ENCODE results near the gene NCF2.

NCF2 gene

DNA sequence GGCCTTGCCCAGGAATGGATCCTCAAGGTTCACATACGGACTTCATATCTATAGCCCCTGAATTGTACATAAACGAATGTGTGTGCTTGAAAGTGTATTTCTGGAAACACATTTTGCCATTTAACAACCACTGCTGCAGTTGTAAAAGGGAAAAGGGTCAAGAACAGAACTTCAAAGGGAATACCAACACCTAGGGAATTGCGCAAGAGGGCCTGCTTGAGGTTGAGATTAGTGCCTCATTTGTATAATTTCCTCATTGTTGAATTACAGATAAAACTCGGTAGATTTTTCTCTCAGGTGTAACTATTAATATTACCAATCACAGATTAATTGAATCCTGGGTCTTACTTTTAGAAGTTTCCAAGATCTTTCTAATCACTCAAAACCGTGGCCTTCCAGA, 6.1 kb downstream of the NCF2 start:
- no peak for DNase-seq (ENCODE audit: low read depth)

DNA sequence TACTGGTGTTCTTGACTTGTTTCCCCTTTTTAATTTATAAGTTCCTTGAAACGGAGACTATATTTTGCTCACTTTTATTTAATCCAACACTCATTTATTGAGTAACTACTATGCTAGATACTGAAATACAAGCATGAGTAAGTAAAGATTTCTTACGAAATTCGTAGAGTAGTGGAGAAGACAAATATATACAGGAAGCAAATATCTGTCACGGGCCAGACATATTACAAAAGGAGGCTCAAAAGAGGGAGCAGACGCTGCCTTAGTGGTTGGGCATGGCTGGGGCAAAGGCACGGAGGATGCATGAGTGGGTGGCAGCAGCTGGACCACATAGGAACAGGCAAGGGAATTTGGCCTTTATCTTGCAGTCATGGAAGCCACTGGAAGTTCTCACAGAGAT, 6.8 kb downstream of the NCF2 start:
- no peak for DNase-seq (ENCODE audit: low read depth)

DNA sequence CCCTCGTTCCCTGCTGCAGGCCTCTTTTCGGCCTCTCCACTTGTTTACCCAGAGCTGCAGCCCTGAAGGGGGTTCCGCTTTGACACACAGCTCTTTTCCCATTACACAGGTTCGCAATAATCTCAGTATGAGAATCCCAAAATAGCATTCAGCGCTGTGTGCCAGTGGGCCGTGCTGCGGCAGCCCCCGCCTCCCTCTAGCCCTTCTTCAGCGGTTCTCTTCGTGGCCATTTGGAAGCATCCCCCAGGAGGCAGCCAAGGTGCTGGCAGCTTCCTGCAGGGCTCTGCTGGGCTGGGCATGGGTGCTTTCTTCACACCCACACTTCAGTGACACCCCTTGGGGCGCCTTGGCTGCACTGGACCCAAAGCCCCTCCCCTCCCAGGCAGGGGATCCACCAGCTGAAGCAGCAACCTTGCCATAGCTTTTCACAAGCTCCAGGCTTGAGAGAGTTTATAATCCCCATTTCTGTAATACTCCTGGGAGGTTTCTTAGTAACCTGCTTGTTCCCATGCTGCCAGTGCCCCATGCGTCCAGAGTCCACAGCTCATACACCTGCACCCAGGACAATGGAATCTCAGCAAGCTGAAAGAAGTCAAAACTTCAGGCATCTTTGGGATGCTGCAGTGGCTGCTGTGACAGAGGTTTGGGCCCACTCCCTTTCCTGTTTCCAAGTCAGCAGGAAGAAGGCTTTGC, 8.1 kb downstream of the NCF2 start:
- no peak for DNase-seq (ENCODE audit: low read depth)

DNA sequence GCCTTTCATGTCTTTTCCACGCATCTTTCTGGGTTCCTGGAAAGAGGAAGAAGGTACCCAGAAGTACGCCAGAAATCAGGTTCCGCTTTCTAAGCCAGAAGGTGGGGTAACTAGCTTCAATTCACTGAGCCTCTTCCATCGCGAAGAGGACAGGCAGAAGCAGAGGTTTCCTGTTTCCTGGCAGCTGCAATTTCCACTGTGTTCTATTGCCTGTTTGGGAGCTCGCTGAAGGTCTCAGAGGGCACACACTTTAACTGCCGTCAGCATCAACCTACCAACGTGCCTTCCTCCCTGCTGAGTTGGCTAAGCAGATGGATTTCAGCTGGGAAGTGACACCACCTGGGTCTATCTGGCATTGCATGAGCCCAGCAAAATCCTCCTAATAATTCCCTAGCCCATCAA, 10.0 kb downstream of the NCF2 start:
- DNase-seq (ENCODE audit: low read depth) = no peak

DNA sequence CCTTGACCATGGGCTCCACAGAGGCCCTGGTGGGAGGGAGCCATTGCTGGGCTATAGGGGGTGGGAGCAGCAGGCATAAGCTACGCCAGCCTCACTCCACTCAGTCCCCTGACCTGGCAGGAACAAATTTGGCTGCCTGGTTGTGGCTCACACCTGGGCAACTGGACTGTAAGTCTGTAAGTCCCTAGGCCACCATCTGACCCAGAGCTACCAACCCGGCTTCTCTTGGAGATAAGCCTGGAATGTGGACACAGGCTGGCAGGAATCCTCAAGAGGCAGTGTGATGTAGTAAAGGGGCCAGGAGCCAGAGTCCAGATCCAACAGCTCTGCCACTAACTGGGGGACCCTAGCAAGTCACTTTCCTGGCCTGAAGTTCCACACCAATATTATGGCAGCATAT, 11.4 kb downstream of the NCF2 start:
- no peak for DNase-seq (ENCODE audit: low read depth)

DNA sequence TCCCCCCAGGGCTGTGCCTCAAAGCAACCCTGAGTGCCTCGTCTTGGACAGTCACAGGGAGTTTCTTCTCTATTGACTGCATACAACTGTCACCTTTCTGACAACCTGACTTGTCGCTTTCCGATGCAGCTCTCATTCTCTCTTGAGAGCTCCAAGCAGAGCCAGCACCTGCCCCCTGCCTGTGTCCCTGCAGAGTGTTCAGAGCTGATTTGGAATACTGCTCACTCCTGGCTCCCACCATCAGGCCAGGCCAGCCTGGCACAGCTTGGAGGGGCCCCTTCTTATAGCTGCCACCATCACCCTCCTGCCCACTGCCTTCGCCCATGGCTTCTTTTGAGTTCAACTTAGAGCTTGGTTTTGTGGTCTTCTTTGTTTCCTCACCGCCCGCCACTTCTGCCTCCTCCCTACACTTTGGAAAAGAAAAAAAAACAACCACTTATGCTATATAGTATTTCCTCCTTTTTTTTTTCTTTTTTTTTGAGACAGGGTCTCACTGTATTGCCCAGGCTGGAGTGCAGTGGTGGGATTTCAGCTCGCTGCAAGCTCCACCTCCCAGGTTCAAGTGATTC, 12.3 kb downstream of the NCF2 start:
- no peak for DNase-seq (ENCODE audit: low read depth)

DNA sequence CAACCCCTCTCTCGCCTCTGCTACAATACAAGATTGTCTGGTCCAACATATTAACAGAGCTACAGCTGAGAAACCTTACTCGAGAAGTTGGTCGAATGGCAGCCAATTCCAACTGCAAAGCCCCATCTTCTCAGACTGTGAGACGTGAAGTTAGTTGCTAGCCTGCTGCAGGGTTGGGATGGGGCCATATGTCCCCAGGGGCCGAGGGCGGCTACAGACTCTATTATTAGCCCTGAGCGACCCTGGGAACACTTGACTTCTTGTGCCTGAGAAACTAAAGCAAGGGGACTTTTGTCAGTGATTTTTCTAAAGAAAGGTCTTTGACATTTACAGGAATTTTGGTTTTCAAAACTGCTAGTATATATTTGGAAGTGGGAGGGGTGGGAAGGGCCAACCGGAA, 13.7 kb downstream of the NCF2 start:
- DNase-seq (ENCODE audit: low read depth) = no peak

DNA sequence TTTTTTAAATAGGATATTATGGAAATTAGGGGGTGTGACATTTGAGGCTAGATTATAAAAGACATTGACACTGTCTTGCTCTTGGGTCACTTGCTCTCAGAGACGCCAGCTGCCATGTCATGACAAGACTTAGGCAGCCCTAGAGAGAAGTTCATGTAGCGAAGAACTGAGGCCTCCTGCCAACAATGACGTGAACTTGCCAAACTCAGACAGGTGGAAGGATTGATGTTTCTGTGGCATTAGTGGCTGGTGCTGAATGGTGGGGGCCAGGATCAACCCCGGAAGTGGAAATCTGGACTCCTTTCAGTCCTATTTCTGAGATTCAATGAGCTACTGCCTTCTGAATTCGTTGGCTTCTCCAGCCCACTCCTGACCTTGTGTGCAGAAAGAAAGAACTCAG, 14.7 kb downstream of the NCF2 start:
- DNase-seq (ENCODE audit: low read depth) = no peak

DNA sequence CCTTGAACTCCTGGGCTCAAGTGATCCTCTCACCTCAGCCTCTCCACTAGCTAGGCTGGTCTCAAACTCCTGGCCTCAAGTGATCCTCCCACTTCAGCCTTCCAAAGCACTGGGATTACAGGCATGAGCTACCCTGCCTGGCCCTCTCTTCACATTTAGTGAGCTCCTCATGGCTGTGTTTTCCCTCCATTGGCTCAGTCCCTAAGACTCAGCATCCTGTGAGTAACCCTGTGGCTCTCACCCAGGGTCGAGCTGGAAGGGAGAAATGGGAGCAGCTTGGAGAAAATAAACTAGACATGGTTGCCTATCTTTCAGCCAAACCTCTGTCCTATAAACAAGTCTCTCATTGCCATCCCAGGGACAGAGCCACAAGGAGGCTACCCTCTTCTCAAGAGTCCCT, 17.5 kb downstream of the NCF2 start:
- DNase-seq (ENCODE audit: low read depth) = no peak

DNA sequence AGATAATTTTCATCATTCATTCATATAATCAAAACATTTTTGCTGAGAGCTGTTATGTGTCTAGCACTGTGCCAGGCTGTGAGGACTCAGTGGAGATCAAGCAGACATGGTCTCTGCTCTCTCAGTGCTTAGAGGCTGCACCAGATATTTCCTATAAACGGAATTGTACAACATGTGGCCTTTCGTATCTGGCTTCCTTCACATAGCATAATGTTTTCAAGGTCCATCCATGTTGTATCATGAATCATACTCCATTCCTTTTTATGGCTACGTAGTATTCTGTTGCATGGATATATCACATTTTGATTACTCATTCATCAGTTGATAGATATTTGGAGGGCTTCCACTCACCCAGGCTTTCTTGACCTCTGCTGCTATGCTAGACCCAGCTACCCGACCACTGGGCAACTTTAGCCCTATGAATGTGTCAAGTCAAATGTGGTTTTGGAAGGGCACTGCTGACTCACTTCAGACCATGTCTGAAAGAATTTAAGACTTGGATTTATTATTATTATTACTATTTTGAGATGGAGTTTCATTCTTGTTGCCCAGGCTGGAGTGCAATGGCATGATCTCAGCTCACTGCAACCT, 18.5 kb downstream of the NCF2 start:
- no peak for DNase-seq (ENCODE audit: low read depth)

DNA sequence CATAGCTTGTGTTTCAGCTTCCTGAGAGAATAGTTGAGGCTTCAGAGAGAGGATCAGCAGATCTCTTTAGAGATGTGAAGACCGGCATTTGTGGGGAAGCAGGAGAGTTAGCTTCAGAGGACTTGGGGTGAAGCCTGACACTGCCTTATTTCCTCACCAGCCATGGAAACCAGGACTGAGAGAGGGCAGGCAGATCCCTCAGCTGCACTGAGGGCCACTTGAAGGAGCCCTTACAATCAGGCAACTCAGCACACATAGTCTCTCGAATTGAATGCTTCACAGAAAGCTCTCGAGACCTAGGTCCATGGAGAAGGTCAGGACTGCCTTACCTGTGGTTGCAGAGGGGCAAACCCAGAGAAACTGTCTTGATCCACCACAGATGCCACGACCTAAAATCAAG, 19.8 kb downstream of the NCF2 start:
- no peak for DNase-seq (ENCODE audit: low read depth)

DNA sequence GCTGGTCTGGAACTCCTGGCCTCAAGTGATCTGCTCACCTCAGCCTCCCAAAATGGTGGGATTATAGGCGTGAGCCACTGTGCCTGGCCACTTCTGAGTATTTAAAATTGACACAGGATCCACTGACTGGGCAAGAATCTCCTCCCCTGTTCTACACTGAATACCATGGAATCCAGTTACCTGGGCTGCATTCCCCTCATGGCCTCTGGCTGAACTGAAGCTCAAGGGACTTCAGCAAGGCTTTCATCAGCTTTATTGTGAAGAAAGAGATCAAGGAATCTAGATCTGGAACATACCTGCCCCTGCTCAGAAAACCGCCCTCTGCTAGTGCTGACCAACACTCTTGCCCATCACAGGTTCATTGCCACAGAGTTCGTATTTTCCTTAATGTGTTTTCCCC, 20.5 kb downstream of the NCF2 start:
- DNase-seq (ENCODE audit: low read depth) = no peak

DNA sequence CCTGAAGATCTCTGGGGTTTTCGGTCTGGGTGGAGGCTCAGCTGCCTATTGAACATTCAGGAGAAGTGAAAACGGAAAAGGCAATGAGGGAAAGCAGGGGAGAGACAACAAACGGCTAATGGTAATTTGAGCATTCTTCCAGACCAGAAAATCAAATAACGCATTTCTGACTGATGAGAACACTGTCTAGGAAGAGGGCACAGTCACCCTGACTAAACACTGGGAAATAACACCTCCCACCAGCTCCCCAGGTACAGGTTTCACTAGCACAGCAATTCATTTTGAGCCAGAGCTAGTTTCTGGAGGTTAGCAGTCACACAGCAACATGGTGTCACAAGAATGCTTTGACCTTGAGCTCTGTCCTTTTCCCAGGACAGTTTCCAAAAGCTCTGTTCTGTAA, 21.1 kb downstream of the NCF2 start:
- no peak for DNase-seq (ENCODE audit: low read depth)

DNA sequence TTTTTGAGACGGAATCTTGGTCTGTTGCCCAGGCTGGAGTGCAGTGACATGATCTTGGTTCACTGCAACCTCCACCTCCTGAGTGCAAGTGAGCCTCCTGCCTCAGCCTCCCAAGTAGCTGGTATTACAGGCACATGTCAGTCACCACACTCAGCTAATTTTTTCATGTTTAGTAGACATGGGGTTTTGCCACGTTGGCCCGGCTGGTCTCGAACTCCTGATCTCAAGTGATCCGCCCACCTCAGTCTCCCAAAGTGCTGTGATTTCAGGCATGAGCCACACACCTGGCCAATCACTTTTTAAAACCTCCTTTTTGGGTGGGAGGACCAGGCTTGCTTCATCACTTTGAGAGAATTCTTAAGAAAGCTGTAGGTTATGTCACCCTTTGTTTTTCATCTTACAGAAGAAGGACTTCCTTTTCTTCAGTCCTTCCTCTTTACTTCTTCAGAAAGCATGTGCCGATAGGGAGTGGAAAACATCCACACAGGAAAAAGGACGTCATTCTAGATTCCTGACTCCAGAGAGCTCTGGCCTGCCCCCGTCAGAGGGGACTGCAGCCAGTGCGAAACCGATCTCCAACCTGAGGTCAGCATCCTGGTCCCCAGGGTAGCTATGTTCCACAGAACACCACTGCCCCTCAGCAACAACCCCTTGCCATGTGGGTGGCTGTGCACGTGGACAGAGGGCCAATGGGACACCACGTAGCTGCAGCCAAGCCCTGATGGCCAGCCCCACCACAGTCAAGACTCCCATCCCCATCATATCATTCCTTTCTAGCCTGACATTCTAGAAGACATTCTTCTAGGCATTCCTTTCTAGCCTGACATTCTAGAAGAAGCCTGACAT, 21.9 kb downstream of the NCF2 start:
- no peak for DNase-seq (ENCODE audit: low read depth)

DNA sequence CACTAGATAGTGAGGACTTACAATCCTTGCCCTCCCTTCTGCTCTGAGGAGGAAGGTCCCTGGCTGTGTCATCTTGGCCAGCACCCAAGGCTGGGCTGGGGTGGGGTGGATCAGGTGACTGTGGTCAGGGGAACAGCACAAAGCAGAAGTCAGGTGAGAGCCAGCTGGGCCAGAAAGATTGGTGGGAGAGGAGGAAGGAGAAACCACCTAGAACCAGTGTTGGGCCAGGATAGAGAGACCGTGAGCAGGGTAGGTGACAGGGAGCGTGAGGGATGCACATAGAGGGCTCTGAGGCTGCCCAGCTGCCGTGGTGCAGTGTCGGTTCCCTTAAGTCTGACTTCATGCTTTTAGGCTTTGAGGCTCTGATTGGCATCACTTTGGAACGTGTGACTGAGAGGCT, 22.7 kb downstream of the NCF2 start:
- DNase-seq (ENCODE audit: low read depth) = no peak

DNA sequence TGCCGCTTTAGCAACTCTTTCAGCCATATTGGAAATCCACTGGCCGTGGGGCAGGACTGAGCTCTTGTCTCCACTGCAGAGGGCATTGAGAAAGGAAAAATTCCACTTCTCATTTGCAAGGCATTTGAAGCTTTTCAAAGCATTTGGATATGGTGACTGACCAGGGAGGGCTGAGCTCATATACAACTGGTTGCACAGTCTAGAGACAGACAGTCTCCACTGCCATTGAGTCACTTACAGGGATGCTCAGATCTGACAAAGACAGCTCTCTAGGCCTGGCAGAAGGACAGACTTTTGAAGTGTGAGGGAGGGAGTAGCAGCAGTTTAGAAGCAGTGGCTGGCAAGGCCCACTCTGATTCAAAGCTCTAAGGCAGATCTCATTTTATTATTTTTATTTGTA, 24.2 kb downstream of the NCF2 start:
- no peak for DNase-seq (ENCODE audit: low read depth)

DNA sequence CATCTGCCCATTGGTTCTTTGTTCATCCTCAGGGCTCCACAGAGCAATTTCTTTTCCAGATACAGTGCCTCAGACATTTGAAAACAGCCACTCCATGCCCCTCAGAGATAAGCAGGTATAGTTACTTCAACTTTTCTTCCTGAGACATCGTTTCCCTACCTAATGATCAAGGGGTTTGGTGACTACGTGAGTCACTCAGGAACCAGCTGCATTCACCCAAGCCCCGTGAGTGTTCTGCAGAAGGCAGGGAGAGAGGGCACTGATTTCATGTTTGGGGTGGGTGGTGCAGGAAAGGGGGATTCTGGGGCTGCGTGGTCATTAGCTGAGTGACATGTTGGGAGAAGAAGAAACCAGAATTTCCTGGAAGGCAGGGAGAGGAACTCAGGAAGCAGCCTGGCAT, 25.0 kb downstream of the NCF2 start:
- no peak for DNase-seq (ENCODE audit: low read depth)

DNA sequence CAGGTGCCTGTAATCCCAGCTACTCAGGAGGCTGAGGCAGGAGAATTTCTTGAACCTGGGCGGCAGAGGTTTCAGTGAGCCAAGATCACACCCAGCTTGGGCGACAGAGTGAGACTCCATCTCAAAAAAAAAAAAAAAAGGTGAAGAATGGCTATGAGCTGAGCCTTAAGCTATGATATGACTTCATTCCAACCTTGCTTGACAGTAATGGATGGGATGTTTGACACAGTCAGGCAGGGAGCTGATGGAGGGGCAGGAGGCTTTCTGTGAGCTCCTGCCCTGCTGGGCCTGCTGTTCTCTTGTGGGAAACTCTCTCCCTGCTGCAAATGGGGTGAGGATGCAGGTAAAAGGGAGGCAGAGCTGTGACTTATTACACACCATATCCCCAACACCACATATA, 27.6 kb downstream of the NCF2 start:
- DNase-seq (ENCODE audit: low read depth) = no peak

DNA sequence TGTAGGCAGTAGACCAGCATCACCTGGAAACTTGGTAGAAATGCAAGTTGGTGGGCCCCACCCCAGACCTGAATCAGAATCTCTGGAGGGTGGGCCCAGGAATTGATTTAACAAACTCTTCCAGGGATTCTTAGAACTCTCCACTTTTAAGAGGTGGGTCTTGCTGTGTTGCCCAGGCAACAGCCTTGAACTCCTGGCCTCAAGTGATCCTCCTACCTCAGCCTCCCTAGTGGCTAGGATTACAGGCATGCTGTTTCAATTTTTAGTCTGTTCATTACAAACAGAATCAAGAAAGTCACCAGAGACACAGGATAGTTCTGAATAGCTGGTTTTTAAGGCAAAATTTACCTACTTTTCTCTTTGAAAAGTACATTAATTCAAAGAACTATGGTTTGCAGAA, 31.2 kb downstream of the NCF2 start:
- DNase-seq (ENCODE audit: low read depth) = no peak

DNA sequence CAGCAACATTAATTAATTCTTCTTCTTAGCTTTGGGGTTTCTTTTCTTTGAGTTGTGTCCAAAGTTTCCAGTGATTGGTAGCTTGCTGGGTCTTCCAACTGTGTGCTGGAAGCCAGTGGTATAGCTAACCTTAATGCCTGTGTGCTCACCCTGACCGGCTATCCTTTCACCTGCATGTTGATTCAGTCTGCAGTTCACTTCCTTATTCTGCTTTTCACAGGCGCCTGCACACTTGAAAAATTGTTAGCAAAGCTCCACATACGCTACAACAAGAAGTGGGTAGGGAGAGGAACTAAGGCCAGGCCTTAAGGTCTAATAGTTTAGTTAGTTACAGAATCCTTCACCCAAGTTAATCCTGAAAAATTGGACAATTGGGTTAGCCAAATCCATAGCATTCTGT, 35.7 kb downstream of the NCF2 start:
- no peak for DNase-seq (ENCODE audit: low read depth)

DNA sequence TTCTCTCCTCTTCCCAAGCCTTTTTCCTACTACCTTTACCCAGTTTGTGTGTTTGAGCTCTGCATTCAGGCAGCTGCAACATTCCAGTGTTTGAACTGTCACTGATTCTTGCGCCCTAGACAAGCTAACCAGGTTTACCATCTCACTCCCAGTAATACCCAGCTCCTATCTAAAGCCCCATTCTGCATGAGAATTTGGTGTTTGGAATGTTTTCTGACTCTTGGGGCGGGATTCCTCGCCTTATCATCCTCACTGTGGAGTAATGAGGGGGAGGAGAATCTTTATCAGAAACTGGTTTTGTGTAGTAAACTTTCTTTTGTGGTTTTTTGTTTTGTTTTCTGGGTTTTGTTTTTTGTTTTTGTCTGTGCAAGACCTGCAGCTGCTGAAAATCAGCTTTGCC, 36.5 kb downstream of the NCF2 start:
- DNase-seq (ENCODE audit: low read depth) = no peak

DNA sequence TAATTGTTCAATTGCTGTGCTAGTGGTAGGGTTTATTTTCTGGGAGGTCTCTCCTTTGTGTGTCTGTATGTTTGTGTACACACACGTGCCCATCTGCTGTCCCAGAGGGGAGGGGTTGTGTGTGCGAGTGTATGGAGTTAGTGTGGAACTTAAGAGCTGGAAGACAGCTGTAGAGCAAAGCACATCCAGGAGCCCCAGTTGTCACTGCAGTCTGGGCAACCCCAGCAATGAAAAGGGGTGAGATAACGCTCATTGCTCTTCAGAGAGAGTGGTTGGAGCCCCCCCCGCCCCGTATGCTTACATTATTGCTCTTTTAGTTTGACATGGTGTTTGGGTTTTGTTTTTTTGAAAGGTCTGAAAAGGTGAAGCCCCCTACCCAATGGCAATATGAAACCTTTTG, 36.9 kb downstream of the NCF2 start:
- DNase-seq (ENCODE audit: low read depth) = no peak

DNA sequence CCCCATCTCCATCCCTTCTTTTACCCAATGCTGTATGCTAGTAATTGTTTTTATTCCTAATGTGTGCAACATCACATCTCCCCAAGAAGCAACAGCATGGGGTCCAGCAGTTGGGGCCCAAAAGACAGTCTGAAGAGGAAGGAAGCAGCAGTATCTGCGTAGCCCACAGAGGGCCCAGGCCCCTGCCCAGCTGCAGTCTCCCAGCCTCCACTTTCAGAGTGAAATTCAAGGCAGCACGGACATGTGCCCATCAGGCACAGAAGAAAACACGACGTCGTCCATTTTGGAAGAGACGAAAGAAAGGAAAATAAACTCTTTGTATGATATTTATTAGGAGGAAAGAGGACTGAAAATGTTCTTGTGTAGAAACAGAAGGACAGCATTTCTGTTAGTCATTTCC, 37.4 kb downstream of the NCF2 start:
- DNase-seq (ENCODE audit: low read depth) = no peak
